ENCODE data around the gene TLE6. TPM values are rescaled to one million over a fixed set of nuclear protein-coding genes. Genes with fewer than 3 reads are reported as not detected.

TLE6 gene
- total and polyA plus RNA-seq, 4 donors = 0.47 to 2.8 (median 1.2) TPM

GRCh38 chr19:3001235-3001800, 24.0 kb downstream of the TLE6 start:
- no peak overlapping the region for H3K27ac ChIP-seq (ENCODE audit: low read depth in 1 of 2, low read length in 2 of 2)
- no peaks in the 10 kb centered on the region for H3K4me1 ChIP-seq (ENCODE audit: control insufficient read depth in 4 of 4, insufficient read depth in 4 of 4, low read length in 3 of 4)
- H3K9me3 ChIP-seq (ENCODE audit: control insufficient read depth in 4 of 4, low read length in 3 of 4) = no peaks in the 10 kb centered on the region
- 97% methylated on average over 6 of the region's 6 CpGs for WGBS
- TF ChIP-seq HNF4A (conservative IDR thresholded peaks at IDR 0.05) (no peak), RXRA (IDR thresholded peaks at IDR 0.05) (no peak), YY1 (IDR thresholded peaks at IDR 0.05) (no peak), FOXA1 (IDR thresholded peaks at IDR 0.05) (no peak), EGR1 (IDR thresholded peaks at IDR 0.05; ENCODE audit: low read depth in 2 of 2) (no peak)
- peaks cover 0 to 14% (median 4%) of the 10 kb centered on the region in 4 donors for H3K36me3 ChIP-seq (ENCODE audit: control insufficient read depth in 4 of 4, insufficient read depth in 3 of 4, low read depth in 1 of 4, low read length in 3 of 4)
- H3K9ac ChIP-seq (ENCODE audit: low read depth in 1 of 2, low read length in 2 of 2) = no peak overlapping the region
- H3K27me3 ChIP-seq (ENCODE audit: control insufficient read depth in 4 of 4, insufficient read depth in 4 of 4, low read length in 3 of 4) = no peaks in the 10 kb centered on the region
- no peak for DNase-seq (ENCODE audit: low spot score)
- no peak overlapping the region for H3K4me3 ChIP-seq (ENCODE audit: low read depth in 1 of 3, low read length in 3 of 3)

GRCh38 chr19:3003046-3003445, 25.7 kb downstream of the TLE6 start:
- no peak overlapping the region for H3K4me3 ChIP-seq (ENCODE audit: low read depth in 1 of 3, low read length in 3 of 3)
- H3K9me3 ChIP-seq (ENCODE audit: control insufficient read depth in 4 of 4, low read length in 3 of 4) = no peaks in the 10 kb centered on the region
- 94% methylated on average over 7 of the region's 7 CpGs for WGBS
- no peaks in the 10 kb centered on the region for H3K27me3 ChIP-seq (ENCODE audit: control insufficient read depth in 4 of 4, insufficient read depth in 4 of 4, low read length in 3 of 4)
- H3K36me3 ChIP-seq (ENCODE audit: control insufficient read depth in 4 of 4, insufficient read depth in 3 of 4, low read depth in 1 of 4, low read length in 3 of 4) = peaks cover 0 to 11% (median 3%) of the 10 kb centered on the region in 4 donors
- no peaks in the 10 kb centered on the region for H3K4me1 ChIP-seq (ENCODE audit: control insufficient read depth in 4 of 4, insufficient read depth in 4 of 4, low read length in 3 of 4)
- TF ChIP-seq EGR1 (IDR thresholded peaks at IDR 0.05; ENCODE audit: low read depth in 2 of 2) = no peak
- no peak for TF ChIP-seq RAD21 (IDR thresholded peaks at IDR 0.05)
- TF ChIP-seq HNF4A (conservative IDR thresholded peaks at IDR 0.05) = no peak
- TF ChIP-seq FOXA1 (IDR thresholded peaks at IDR 0.05) = no peak
- no peak for TF ChIP-seq ATF3 (IDR thresholded peaks at IDR 0.05)
- TF ChIP-seq RXRA (IDR thresholded peaks at IDR 0.05) = no peak
- TF ChIP-seq YY1 (IDR thresholded peaks at IDR 0.05) = no peak
- no peak for TF ChIP-seq HNF4G (IDR thresholded peaks at IDR 0.05)
- no peak for TF ChIP-seq FOXA2 (IDR thresholded peaks at IDR 0.05)
- TF ChIP-seq JUND (IDR thresholded peaks at IDR 0.05) = no peak
- TF ChIP-seq NR2F2 (IDR thresholded peaks at IDR 0.05) = no peak
- no peak for TF ChIP-seq TAF1 (conservative IDR thresholded peaks at IDR 0.05)
- TF ChIP-seq MAX (IDR thresholded peaks at IDR 0.05) = no peak
- TF ChIP-seq CTCF (IDR thresholded peaks at IDR 0.05; ENCODE audit: low read depth, low read length, missing input control) = no peak
- H3K27ac ChIP-seq (ENCODE audit: low read depth in 1 of 2, low read length in 2 of 2) = no peak overlapping the region
- no peak overlapping the region for H3K9ac ChIP-seq (ENCODE audit: low read depth in 1 of 2, low read length in 2 of 2)
- DNase-seq (ENCODE audit: low spot score) = no peak

- H3K9ac ChIP-seq (ENCODE audit: low read depth in 1 of 2, low read length in 2 of 2) = no peak overlapping the region
- no peaks in the 10 kb centered on the region for H3K9me3 ChIP-seq (ENCODE audit: control insufficient read depth in 4 of 4, low read length in 3 of 4)
- no peaks in the 10 kb centered on the region for H3K27me3 ChIP-seq (ENCODE audit: control insufficient read depth in 4 of 4, insufficient read depth in 4 of 4, low read length in 3 of 4)
- WGBS = 95% methylated on average over 4 of the region's 4 CpGs
- DNase-seq (ENCODE audit: low spot score) = no peak
- H3K4me1 ChIP-seq (ENCODE audit: control insufficient read depth in 4 of 4, insufficient read depth in 4 of 4, low read length in 3 of 4) = no peaks in the 10 kb centered on the region
- peaks cover 0 to 12% (median 5%) of the 10 kb centered on the region in 4 donors for H3K36me3 ChIP-seq (ENCODE audit: control insufficient read depth in 4 of 4, insufficient read depth in 3 of 4, low read depth in 1 of 4, low read length in 3 of 4)
- H3K4me3 ChIP-seq (ENCODE audit: low read depth in 1 of 3, low read length in 3 of 3) = no peak overlapping the region
- no peak overlapping the region for H3K27ac ChIP-seq (ENCODE audit: low read depth in 1 of 2, low read length in 2 of 2)
- TF ChIP-seq ZBTB33 (IDR thresholded peaks at IDR 0.05) = no peak
- no peak for TF ChIP-seq HNF4A (conservative IDR thresholded peaks at IDR 0.05)
- TF ChIP-seq YY1 (IDR thresholded peaks at IDR 0.05) = no peak
- no peak for TF ChIP-seq TAF1 (conservative IDR thresholded peaks at IDR 0.05)
- TF ChIP-seq FOXA1 (IDR thresholded peaks at IDR 0.05) = no peak
- no peak for TF ChIP-seq SP1 (IDR thresholded peaks at IDR 0.05)
- TF ChIP-seq RXRA (IDR thresholded peaks at IDR 0.05) = no peak
- TF ChIP-seq CTCF (IDR thresholded peaks at IDR 0.05; ENCODE audit: low read depth, low read length, missing input control) = no peak
- no peak for TF ChIP-seq ATF3 (IDR thresholded peaks at IDR 0.05)
- no peak for TF ChIP-seq HNF4G (IDR thresholded peaks at IDR 0.05)
- TF ChIP-seq FOXA2 (IDR thresholded peaks at IDR 0.05) = no peak
These were observed 27.2 kb downstream of the TLE6 start for GRCh38 chr19:3004522-3004921.

Data from liver (tissue), 9 donors.